ENCODE results near the gene ISG20. TPM values are rescaled to one million over a fixed set of nuclear protein-coding genes. Genes with fewer than 3 reads are reported as not detected.

Gene ISG20
- total RNA-seq, 1 donor: 37.8 TPM

- Histone ChIP-seq H3K4me3 (ENCODE audit: low read length) (no peak overlapping the region), H3K27me3 (ENCODE audit: insufficient read depth, low read length) (no peaks in the 10 kb centered on the region), H3K4me1 (ENCODE audit: insufficient read depth, low read length) (no peaks in the 10 kb centered on the region), H3K9me3 (ENCODE audit: low read depth, low read length) (no peaks in the 10 kb centered on the region)
Measured at GRCh38 chr15:88696254-88696653, 57.4 kb downstream of the ISG20 start.

- Histone ChIP-seq H3K9me3 (ENCODE audit: low read depth, low read length) (no peaks in the 10 kb centered on the region), H3K27me3 (ENCODE audit: insufficient read depth, low read length) (no peaks in the 10 kb centered on the region), H3K4me3 (ENCODE audit: low read length) (no peak overlapping the region), H3K4me1 (ENCODE audit: insufficient read depth, low read length) (no peaks in the 10 kb centered on the region)
Measured at GRCh38 chr15:88697276-88697675, 58.5 kb downstream of the ISG20 start.

- no peak overlapping the region for H3K4me3 ChIP-seq (ENCODE audit: low read length)
- H3K27me3 ChIP-seq (ENCODE audit: insufficient read depth, low read length): peaks cover 14% of the 10 kb centered on the region
- no peaks in the 10 kb centered on the region for H3K9me3 ChIP-seq (ENCODE audit: low read depth, low read length)
- H3K4me1 ChIP-seq (ENCODE audit: insufficient read depth, low read length): no peaks in the 10 kb centered on the region
Measured at GRCh38 chr15:88699861-88700260, 61.0 kb downstream of the ISG20 start.

- Histone ChIP-seq H3K4me1 (ENCODE audit: insufficient read depth, low read length) (peaks cover 4% of the 10 kb centered on the region), H3K4me3 (ENCODE audit: low read length) (no peak overlapping the region), H3K9me3 (ENCODE audit: low read depth, low read length) (no peaks in the 10 kb centered on the region), H3K27me3 (ENCODE audit: insufficient read depth, low read length) (peaks cover 18% of the 10 kb centered on the region)
Measured at GRCh38 chr15:88700716-88701115, 61.9 kb downstream of the ISG20 start.

- H3K4me1 ChIP-seq (ENCODE audit: insufficient read depth, low read length): peaks cover 7% of the 10 kb centered on the region
- peaks cover 26% of the 10 kb centered on the region for H3K27me3 ChIP-seq (ENCODE audit: insufficient read depth, low read length)
- H3K9me3 ChIP-seq (ENCODE audit: low read depth, low read length): no peaks in the 10 kb centered on the region
- no peak overlapping the region for H3K4me3 ChIP-seq (ENCODE audit: low read length)
Measured at GRCh38 chr15:88701561-88702095, 62.8 kb downstream of the ISG20 start.

GRCh38 chr15:88702983-88703382 lies 64.2 kb downstream of the ISG20 start:
- H3K4me1 ChIP-seq (ENCODE audit: insufficient read depth, low read length): peaks cover 7% of the 10 kb centered on the region
- peaks cover 30% of the 10 kb centered on the region for H3K27me3 ChIP-seq (ENCODE audit: insufficient read depth, low read length)
- H3K9me3 ChIP-seq (ENCODE audit: low read depth, low read length): no peaks in the 10 kb centered on the region
- H3K4me3 ChIP-seq (ENCODE audit: low read length): no peak overlapping the region

- no peak overlapping the region for H3K4me3 ChIP-seq (ENCODE audit: low read length)
- no peaks in the 10 kb centered on the region for H3K9me3 ChIP-seq (ENCODE audit: low read depth, low read length)
- H3K4me1 ChIP-seq (ENCODE audit: insufficient read depth, low read length): peaks cover 7% of the 10 kb centered on the region
- H3K27me3 ChIP-seq (ENCODE audit: insufficient read depth, low read length): peaks cover 30% of the 10 kb centered on the region
Measured at GRCh38 chr15:88703533-88703932, 64.7 kb downstream of the ISG20 start.

- no peak overlapping the region for H3K4me3 ChIP-seq (ENCODE audit: low read length)
Measured at GRCh38 chr15:88704791-88705768, 66.3 kb downstream of the ISG20 start.

GRCh38 chr15:88705769-88706165 lies 67.0 kb downstream of the ISG20 start:
- no peaks in the 10 kb centered on the region for H3K9me3 ChIP-seq (ENCODE audit: low read depth, low read length)
- peaks cover 7% of the 10 kb centered on the region for H3K4me1 ChIP-seq (ENCODE audit: insufficient read depth, low read length)
- peaks cover 30% of the 10 kb centered on the region for H3K27me3 ChIP-seq (ENCODE audit: insufficient read depth, low read length)
- H3K4me3 ChIP-seq (ENCODE audit: low read length): no peak overlapping the region

More at GRCh38 chr15:88704791-88705768, 66.3 kb downstream of the ISG20 start:
- H3K9me3 ChIP-seq (ENCODE audit: low read depth, low read length): no peaks in the 10 kb centered on the region
- peaks cover 7% of the 10 kb centered on the region for H3K4me1 ChIP-seq (ENCODE audit: insufficient read depth, low read length)
- peaks cover 30% of the 10 kb centered on the region for H3K27me3 ChIP-seq (ENCODE audit: insufficient read depth, low read length)

Other genes starting within 250 kb of the ISG20 start
- 8.7 TPM for gene MRPL46, start 171.6 kb upstream of the ISG20 start, total RNA-seq
- 5.0 TPM for gene MRPS11, start 171.3 kb upstream of the ISG20 start, total RNA-seq
- gene DET1, start 92.3 kb upstream of the ISG20 start, total RNA-seq: 2.2 TPM
- 38.9 TPM for gene AEN, start 17.7 kb upstream of the ISG20 start, total RNA-seq
- gene ACAN, start 164.4 kb downstream of the ISG20 start, total RNA-seq: under 0.01 TPM

All from mononuclear cell (primary cell).